Measurements from ENCODE around the gene COL4A2. TPM values are rescaled to one million over a fixed set of nuclear protein-coding genes. Genes with fewer than 3 reads are reported as not detected.
"Not testable (repeated sequence)": the region's sequence is repeated elsewhere in the genome, so short reads cannot be mapped to it uniquely, and the experiment has no call there.

Gene COL4A2
- total RNA-seq, 1 donor from 2014 or later = not detected

- ATAC-seq (ENCODE audit: low read depth) = no peak
- Mint-ChIP-seq H3K4me3 (no peak overlapping the region), H3K4me1 (peaks cover 3% of the 10 kb centered on the region), H3K27me3 (peaks cover 48% of the 10 kb centered on the region), H3K27ac (no peak overlapping the region), H3K9me3 (no peaks in the 10 kb centered on the region), H3K36me3 (ENCODE audit: low read depth) (no peaks in the 10 kb centered on the region)
- no peak for DNase-seq
- TF ChIP-seq CTCF (IDR thresholded peaks at IDR 0.05) = no peak
- intact Hi-C loops (cut with micrococcal nuclease) = no loop called here
- ChIA-PET POLR2A (no interaction called here), CTCF (no interaction called here)
Observed at GRCh38 chr13:110310541-110311442, 3.7 kb downstream of the COL4A2 start.

DNA sequence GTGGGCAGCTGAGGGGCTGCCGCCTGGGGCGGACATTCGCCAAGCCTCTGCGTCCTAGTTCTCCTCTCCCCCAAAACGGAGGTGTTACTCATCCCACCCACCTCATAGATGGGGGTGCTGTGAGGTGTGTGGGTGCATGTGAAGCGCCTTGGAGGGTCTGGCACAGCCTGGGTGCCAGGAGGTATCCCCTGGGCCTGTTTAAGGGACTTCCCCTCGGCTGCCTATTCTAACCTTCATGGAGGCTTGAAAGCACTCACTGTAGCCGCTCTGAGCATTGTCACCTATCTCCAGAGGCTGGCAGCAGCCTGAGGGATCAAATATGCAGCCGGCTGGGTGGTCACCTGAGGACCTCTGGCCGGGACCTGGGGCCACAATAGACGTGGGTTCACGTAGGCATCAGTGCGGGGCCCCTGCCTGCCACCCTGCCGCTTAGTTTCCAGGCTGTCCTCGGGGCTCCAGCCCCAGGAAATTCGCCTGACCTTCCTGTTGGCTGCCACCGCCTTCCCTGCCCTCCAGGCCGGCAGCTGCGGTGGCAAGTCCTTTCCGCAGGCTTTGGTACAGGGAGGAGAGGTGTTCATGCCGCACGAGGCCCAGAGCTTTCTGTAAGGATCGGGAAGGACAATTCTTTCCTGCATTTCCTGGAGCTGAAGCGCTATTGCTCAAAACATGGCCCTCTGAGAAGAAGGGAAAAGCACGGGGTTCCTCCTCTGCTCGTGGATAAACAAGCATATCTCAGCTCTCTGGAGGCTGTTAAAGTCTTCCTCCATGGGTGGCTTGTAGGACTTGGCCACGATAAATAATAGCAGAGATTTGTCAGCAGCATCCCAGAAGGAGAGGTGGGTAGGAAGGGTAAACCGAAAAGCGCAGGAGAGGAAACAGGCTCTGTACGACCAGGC, 4.6 kb downstream of the COL4A2 start:
- ATAC-seq (ENCODE audit: low read depth) = no peak
- H3K36me3 Mint-ChIP-seq (ENCODE audit: low read depth) = no peaks in the 10 kb centered on the region
- ChIA-PET CTCF (no interaction called here), POLR2A (no interaction called here)
- TF ChIP-seq CTCF (IDR thresholded peaks at IDR 0.05) = no peak
- H3K9me3 Mint-ChIP-seq = no peaks in the 10 kb centered on the region
- no peak overlapping the region for H3K27ac Mint-ChIP-seq
- no peak overlapping the region for H3K4me3 Mint-ChIP-seq
- H3K4me1 Mint-ChIP-seq = peaks cover 3% of the 10 kb centered on the region
- DNase-seq = no peak
- H3K27me3 Mint-ChIP-seq = peaks cover 46% of the 10 kb centered on the region
- intact Hi-C loops (cut with micrococcal nuclease) = no loop called here

DNA sequence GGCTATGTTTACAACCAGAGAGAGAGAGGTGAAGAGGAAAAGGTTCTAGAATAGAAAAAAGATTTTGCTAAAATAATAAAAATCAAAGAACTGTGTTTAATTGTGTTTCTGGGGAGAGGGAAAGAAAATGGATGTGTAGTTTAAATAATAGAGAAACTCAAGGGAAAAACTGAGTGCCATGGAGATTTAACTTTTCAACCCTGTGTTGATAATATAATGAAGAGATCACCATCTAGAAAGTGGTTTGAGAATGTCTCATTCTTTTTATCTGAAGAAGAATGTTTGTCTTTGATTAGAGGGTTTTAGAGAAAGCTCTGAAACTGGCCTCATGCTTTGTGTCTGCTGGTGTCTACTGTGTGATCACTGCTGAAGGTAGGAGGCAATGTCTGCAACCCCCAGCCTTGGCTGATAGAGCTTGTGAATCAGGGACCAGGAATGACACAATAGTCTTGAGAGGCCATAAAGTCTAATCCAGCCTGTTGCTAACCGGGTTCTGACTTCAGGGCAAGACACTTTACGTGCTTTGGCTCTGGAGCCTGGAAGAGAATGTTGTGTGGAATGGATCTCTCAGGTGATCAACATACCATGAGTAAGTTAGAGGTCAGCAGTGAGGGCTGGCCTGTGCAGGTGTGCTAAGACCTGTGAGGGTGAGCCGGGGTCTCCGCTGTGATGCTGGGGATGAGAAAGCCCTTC, 5.4 kb downstream of the COL4A2 start:
- DNase-seq = no peak
- TF ChIP-seq CTCF (IDR thresholded peaks at IDR 0.05) = no peak
- H3K27me3 Mint-ChIP-seq = peaks cover 46% of the 10 kb centered on the region
- no peak overlapping the region for H3K4me3 Mint-ChIP-seq
- no peak for ATAC-seq (ENCODE audit: low read depth)
- no peak overlapping the region for H3K27ac Mint-ChIP-seq
- H3K36me3 Mint-ChIP-seq (ENCODE audit: low read depth) = no peaks in the 10 kb centered on the region
- POLR2A ChIA-PET = no interaction called here
- H3K4me1 Mint-ChIP-seq = peaks cover 3% of the 10 kb centered on the region
- CTCF ChIA-PET = no interaction called here
- no peaks in the 10 kb centered on the region for H3K9me3 Mint-ChIP-seq
- intact Hi-C loops (cut with micrococcal nuclease) = no loop called here

- intact Hi-C loops (cut with micrococcal nuclease); H3K9me3 Mint-ChIP-seq; H3K4me3 Mint-ChIP-seq; H3K4me1 Mint-ChIP-seq; H3K27ac Mint-ChIP-seq; DNase-seq; ATAC-seq (ENCODE audit: low read depth); POLR2A ChIA-PET; CTCF ChIA-PET; H3K36me3 Mint-ChIP-seq (ENCODE audit: low read depth): not testable (repeated sequence)
- peaks cover 40% of the 10 kb centered on the region for H3K27me3 Mint-ChIP-seq
Observed at GRCh38 chr13:110313261-110313660, 6.2 kb downstream of the COL4A2 start.

- H3K27ac Mint-ChIP-seq; CTCF ChIA-PET; ATAC-seq (ENCODE audit: low read depth); H3K9me3 Mint-ChIP-seq; H3K4me1 Mint-ChIP-seq; POLR2A ChIA-PET; H3K36me3 Mint-ChIP-seq (ENCODE audit: low read depth); H3K4me3 Mint-ChIP-seq; DNase-seq; intact Hi-C loops (cut with micrococcal nuclease): not testable (repeated sequence)
- H3K27me3 Mint-ChIP-seq = peaks cover 35% of the 10 kb centered on the region
Observed at GRCh38 chr13:110313733-110314132, 6.6 kb downstream of the COL4A2 start.
